Raji (cell line): ENCODE data around the gene TXNRD2.

Experiments used
- POLR2A ChIP-seq: IDR thresholded peaks from 2 replicates; pipeline ENCODE4 v1.6.1; 2011; ENCODE audit warnings: low read depth, low read length, control low read depth; ENCODE audit not compliant: insufficient read depth

Gene TXNRD2

GRCh38 chr22:19972251-19972650 lies 30.6 kb upstream of the TXNRD2 start:
- TF ChIP-seq POLR2A = no peak

- TF ChIP-seq POLR2A = no peak
These were observed 29.9 kb upstream of the TXNRD2 start for GRCh38 chr22:19971276-19972124.

GRCh38 chr22:19970479-19971275 lies 29.1 kb upstream of the TXNRD2 start:
- 0 out of 2 replicates have a peak, but pooled peaks have one; percentile 22 for TF ChIP-seq POLR2A

GRCh38 chr22:19970031-19970478 lies 28.4 kb upstream of the TXNRD2 start:
- no peak for TF ChIP-seq POLR2A

GRCh38 chr22:19969141-19969928 lies 27.7 kb upstream of the TXNRD2 start:
- TF ChIP-seq POLR2A = no peak

GRCh38 chr22:19968450-19968891 lies 26.9 kb upstream of the TXNRD2 start:
- TF ChIP-seq POLR2A = no peak

GRCh38 chr22:19967850-19968449 lies 26.3 kb upstream of the TXNRD2 start:
- TF ChIP-seq POLR2A = no peak

- TF ChIP-seq POLR2A = no peak
These were observed 25.5 kb upstream of the TXNRD2 start for GRCh38 chr22:19966908-19967750.

- TF ChIP-seq POLR2A = no peak
These were observed 24.4 kb upstream of the TXNRD2 start for GRCh38 chr22:19965771-19966709.

- TF ChIP-seq POLR2A = no peak
These were observed 23.2 kb upstream of the TXNRD2 start for GRCh38 chr22:19964701-19965386.

- no peak for TF ChIP-seq POLR2A
These were observed 22.4 kb upstream of the TXNRD2 start for GRCh38 chr22:19963863-19964642.
